ENCODE results near the gene RNF10.
"Not testable (repeated sequence)": the region's sequence is repeated elsewhere in the genome, so short reads cannot be mapped to it uniquely, and the experiment has no call there.

The RNF10 gene

DNA sequence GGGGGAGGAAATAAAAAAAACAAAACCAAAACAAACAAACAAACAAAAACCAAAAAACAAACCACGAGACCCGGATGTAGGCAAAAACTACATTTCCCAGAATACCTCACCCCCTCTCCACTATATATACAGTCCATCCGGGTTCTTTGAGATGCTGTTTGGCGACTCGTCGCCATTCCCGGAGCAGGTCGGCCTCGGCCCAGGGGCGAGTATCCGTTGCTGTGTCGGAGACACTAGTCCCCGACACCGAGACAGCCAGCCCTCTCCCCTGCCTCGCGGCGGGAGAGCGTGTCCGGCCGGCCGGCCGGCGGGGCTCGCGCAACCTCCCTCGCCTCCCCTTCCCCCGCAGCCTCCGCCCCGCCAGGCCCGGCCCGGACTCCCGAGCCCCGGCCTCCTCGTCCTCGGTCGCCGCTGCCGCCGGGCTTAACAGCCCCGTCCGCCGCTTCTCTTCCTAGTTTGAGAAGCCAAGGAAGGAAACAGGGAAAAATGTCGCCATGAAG is at the start of gene RNF10:
TSS of gene RNF10 (plus strand) at position 154 of the 500 bp plus-strand sequence. CDS start 456 bp downstream, outside the sequence.
- DNase-seq (ENCODE audit: low spot score): peak; percentile 92

GRCh38 chr12:120485961-120486881 is 47.9 kb upstream of the RNF10 start:
- DNase-seq (ENCODE audit: low spot score): no peak

GRCh38 chr12:120487552-120487951 is 46.6 kb upstream of the RNF10 start:
- DNase-seq (ENCODE audit: low spot score): not testable (repeated sequence)

GRCh38 chr12:120488057-120488640 is 46.0 kb upstream of the RNF10 start:
- peak; percentile 77 for DNase-seq (ENCODE audit: low spot score)

GRCh38 chr12:120489018-120489417 is 45.1 kb upstream of the RNF10 start:
- DNase-seq (ENCODE audit: low spot score): no peak

DNA sequence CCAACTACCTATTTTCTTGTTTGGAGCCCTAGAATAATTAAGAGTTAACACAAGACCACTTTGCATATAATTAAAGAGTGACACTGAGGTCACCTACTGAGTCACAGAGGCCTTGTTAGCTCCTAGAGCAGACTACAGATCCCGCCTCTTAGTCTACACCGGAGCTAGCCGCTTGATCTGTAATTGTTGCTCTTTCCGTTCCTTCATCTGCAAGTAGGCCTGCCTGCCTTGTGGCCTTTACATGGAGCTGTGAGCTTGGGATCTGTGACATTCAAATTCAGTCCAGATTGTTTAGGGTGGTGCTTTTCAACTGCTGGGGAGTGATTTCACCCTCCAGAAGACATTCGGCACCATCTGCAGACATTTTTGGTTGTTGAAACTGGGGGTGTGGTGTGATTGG is 43.8 kb upstream of the RNF10 start:
- no peak for DNase-seq (ENCODE audit: low spot score)

- DNase-seq (ENCODE audit: low spot score): no peak
These were observed 43.2 kb upstream of the RNF10 start for GRCh38 chr12:120490833-120491512.

DNA sequence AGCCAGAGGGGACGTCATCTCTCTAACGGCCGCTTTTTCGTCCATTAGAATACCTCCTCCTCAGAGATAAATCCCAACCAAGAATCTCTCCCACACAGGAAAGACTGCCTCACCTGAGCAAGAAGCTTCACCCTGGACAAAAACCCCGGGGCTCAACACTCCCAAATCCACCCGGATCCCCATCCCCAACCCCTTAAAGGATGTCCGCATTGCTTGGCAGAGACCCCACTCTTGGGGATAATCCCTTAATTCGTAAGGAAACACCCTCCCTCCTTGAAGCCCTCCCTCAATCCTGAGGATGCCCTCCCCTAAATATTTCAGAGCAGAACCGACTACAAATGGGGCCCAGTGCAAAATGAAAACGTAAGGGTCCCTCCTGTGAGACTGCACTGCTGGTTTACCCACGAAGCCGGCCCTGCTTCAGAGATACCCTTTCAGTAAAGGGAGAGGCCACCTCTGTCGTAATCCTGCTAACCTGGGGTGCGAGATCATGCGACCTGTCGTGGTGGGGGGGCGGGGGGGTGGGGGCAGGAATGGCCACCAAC is 38.9 kb upstream of the RNF10 start:
- DNase-seq (ENCODE audit: low spot score): no peak

GRCh38 chr12:120495731-120496412 is 38.3 kb upstream of the RNF10 start, which contains the start of gene DYNLL1:
Gene DYNLL1, plus strand, starts transcription at chr12:120496113. Its CDS starts 309 bp downstream, at chr12:120496422.
- DNase-seq (ENCODE audit: low spot score): peak; percentile 94

- no peak for DNase-seq (ENCODE audit: low spot score)
These were observed 37.5 kb upstream of the RNF10 start for GRCh38 chr12:120496413-120497340.

GRCh38 chr12:120497524-120498150 is 36.5 kb upstream of the RNF10 start:
- DNase-seq (ENCODE audit: low spot score): no peak

DNA sequence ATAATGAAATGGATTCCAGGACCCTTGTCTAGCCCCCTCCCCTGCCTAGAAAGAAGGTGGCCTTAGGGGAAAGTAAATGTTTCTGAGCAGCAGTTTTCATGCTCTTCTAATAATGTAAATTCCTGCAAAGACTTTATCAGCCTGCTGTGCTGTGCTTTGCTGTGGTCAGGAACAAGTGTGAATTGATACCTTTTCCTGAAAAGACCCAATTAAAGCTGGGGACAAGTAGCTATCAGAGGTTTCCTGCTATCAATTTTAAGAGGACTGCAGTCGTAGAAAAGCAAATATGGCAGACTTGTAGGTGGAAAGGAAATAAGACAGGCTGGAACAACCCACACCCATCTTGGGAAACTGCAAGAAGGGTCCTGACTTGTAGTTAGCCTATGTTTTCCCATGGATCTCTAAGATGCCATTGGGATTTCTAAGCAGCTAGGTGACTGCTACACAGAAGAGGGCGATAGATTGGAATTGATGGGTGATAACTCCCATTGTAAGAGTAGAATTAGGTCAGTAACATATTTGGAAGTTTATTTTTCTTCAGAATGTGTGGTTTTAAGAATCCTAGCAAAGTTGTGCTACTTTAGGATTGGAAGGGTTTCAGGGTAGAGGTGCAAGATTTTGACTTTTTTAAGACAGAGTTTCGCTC is 35.2 kb upstream of the RNF10 start:
- DNase-seq (ENCODE audit: low spot score): no peak

DNA sequence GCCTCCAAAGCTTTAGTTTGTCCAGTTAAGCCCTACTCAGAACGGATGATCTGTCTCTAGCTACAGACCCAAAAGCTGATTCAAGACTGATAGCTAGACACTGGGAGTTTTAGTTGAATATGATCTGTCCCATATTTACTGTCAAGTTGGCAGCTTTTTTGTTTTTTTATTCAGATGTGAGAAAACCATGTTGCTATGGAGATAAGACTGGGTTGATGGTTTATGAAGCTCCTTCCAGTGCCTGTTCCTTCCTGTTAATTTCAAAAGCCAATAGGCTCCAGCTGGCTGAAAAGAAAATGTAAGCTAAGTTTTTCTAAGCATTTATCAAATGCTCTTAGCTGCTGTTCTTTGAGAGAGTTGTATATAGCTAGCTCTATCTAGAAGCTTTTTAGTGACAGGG is 33.6 kb upstream of the RNF10 start:
- no peak for DNase-seq (ENCODE audit: low spot score)

- no peak for DNase-seq (ENCODE audit: low spot score)
These were observed 29.6 kb upstream of the RNF10 start for GRCh38 chr12:120504587-120504986.

GRCh38 chr12:120508537-120508936 is 25.6 kb upstream of the RNF10 start:
- DNase-seq (ENCODE audit: low spot score): no peak

- DNase-seq (ENCODE audit: low spot score): no peak
These were observed 20.2 kb upstream of the RNF10 start for GRCh38 chr12:120514002-120514401.

- no peak for DNase-seq (ENCODE audit: low spot score)
These were observed 18.7 kb upstream of the RNF10 start for GRCh38 chr12:120515496-120515895.

DNA sequence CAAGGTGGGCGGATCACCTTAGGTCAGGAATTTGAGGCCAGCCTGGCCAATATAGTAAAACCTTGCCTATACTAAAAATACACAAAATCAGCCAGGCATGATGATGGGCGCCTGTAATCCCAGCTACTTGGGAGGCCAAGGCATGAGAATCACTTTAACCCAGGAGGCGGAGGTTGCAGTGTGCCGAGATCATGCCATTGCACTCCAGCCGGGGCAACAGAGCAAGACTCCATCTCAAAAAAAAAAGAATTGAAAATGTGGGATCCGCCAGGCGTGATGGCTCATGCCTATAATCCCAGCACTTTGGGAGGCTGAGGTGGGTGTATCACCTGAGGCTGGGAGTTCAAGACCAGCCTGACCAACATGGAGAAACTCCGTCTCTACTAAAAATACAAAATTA is 14.8 kb upstream of the RNF10 start:
- DNase-seq (ENCODE audit: low spot score): not testable (repeated sequence)

DNA sequence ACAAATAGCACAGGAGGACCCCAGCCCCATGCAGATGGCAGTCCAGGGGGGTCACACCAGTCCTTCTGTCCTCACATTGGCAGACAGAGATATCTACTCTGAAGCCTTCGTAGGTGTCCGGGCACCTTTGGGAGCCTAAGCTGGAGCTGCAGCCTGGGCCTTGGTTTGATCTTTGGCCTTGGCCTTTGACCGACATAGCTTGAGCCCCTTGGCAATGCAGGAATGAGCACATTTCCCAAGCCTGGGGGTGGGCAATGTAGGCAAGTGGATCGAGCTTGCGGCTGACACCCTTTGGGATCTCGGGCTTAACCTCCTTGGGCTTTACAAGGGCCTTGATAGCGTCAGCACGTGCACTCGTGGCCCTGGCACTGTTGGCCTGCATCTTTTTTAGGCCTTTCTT is 11.6 kb upstream of the RNF10 start:
- DNase-seq (ENCODE audit: low spot score): no peak
